ENCODE data around the gene WNK1. TPM values are rescaled to one million over a fixed set of nuclear protein-coding genes. Genes with fewer than 3 reads are reported as not detected.
"Not testable (repeated sequence)": the region's sequence is repeated elsewhere in the genome, so short reads cannot be mapped to it uniquely, and the experiment has no call there.

Gene WNK1
- total RNA-seq, 1 donor from 2014 or later: 112 TPM

GRCh38 chr12:740921-741320 lies 11.5 kb upstream of the WNK1 start:
- no peak for DNase-seq (ENCODE audit: low read depth in 2 of 2)

DNA sequence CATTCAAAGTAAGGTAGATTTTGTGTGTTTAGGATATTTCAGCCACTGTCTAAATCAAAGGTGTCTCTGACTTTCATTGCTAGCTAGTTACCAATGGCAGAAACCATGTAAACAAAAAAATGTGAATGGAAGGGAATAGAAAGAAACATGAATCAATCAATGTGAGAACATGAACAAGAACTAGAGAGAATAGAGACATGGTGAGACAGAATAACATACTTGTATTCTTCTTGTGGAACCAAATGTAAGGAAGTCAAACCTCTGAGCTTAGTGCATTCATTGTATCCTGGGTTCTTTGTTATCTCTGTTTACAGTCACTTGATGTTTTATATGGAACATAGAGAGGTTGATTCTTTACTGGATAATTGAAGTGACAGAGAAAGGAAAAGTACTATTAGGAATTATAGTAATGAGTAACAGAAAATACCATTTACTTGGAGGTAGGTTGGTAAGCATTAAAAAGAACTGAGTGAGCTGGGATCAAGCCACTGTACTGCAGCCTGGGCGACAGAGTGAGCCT lies 2.6 kb upstream of the WNK1 start:
- peak in 1 of 2 donors; percentile 34 for DNase-seq (ENCODE audit: low read depth in 2 of 2)

- peak in 1 of 2 donors; percentile 51 for DNase-seq (ENCODE audit: low read depth in 2 of 2)
Measured at GRCh38 chr12:750366-751191, 1.8 kb upstream of the WNK1 start.

DNA sequence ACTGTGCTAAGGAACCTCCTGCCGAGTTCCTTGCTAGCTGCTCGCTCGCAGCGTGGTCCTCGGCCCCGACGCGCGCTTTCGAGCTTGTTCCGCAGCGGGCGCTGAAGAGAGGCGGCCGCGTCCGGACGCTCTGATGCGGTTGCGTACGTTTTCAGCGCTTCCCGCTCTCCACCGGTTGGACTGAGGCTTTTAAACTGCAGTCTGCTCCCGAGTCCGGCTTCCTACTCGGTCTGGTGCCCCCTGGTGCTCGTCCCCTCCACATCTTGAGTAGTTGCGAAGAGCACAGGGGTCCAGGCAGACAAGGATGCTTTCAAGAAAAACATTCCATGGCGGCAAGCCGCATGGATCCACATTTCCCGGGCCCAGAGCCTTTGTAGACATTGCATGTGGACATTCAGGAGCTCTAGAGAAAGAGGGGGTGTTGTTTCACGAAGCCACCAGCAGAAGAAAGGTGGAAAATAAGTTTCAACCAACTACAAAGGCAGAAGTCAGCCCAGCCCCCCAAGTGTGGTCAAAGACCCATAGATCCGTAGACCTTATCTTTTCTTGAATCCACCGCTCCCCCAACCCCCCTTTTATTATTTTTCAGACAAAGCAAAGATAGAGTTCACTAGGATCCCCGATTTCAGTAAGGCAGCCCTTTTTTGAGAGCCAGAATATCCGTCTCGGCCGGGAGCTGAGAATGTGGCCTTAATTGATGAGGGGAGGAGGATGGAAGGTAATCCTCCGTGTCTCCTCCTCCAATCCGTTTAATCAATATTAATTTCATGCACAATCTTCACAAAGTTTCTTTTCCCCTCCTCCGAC lies 984 bp upstream of the WNK1 start:
- DNase-seq (ENCODE audit: low read depth in 2 of 2): peak; percentile 97 to 99

GRCh38 chr12:752695-753610 lies 574 bp downstream of the WNK1 start:
- DNase-seq (ENCODE audit: low read depth in 2 of 2): peak; percentile 69 to 78

DNA sequence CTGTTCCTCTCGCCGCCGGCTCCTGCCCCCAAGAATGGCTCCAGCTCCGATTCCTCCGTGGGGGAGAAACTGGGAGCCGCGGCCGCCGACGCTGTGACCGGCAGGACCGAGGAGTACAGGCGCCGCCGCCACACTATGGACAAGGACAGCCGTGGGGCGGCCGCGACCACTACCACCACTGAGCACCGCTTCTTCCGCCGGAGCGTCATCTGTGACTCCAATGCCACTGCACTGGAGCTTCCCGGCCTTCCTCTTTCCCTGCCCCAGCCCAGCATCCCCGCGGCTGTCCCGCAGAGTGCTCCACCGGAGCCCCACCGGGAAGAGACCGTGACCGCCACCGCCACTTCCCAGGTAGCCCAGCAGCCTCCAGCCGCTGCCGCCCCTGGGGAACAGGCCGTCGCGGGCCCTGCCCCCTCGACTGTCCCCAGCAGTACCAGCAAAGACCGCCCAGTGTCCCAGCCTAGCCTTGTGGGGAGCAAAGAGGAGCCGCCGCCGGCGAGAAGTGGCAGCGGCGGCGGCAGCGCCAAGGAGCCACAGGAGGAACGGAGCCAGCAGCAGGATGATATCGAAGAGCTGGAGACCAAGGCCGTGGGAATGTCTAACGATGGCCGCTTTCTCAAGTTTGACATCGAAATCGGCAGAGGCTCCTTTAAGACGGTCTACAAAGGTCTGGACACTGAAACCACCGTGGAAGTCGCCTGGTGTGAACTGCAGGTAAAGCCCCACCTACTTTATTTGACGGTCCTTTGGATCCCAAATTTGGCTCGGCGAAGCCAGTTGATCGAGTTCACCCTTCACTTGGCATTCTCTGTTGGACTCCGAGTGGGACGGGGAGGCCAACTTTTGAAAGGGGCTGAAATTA lies 1.5 kb downstream of the WNK1 start:
- DNase-seq (ENCODE audit: low read depth in 2 of 2): peak; percentile 42 to 44

GRCh38 chr12:754473-754820 lies 2.1 kb downstream of the WNK1 start:
- DNase-seq (ENCODE audit: low read depth in 2 of 2): peak; percentile 28 to 49

DNA sequence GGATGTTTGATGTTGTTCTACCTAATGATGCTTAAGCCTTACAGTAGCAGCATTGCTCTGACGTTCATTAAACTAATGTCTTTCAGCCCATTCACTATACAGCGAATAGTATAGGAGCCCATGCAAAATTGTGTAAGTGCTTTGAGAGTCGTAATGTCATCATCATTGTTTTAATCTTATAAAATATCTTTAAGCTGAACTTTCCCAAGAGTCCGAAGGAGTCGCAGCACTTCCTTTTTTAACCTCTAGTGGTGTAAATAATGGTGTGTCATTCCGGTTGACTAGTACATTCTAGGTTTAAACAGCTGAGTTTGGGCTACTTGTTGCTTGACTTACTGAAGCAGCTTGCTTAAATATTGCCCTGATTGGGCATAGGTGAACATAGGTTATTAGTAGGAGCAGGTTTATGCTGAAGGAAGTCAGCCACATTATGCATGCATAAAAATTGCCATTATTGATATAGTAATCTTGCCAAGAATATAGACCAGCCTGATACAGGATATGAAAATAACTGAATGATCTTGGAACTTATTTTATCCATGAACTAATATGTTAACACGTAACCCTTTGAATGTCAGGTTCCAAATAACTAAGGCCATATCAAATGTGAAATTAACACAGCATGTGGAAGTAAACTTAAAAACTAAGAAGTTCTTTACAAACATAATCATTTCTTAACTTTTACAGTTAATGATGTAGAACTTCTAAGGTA lies 2.6 kb downstream of the WNK1 start:
- DNase-seq (ENCODE audit: low read depth in 2 of 2): peak; percentile 44 to 83

GRCh38 chr12:759628-760027 lies 7.2 kb downstream of the WNK1 start:
- DNase-seq (ENCODE audit: low read depth in 2 of 2): no peak

- no peak for DNase-seq (ENCODE audit: low read depth in 2 of 2)
Measured at GRCh38 chr12:761256-761655, 8.9 kb downstream of the WNK1 start.

DNA sequence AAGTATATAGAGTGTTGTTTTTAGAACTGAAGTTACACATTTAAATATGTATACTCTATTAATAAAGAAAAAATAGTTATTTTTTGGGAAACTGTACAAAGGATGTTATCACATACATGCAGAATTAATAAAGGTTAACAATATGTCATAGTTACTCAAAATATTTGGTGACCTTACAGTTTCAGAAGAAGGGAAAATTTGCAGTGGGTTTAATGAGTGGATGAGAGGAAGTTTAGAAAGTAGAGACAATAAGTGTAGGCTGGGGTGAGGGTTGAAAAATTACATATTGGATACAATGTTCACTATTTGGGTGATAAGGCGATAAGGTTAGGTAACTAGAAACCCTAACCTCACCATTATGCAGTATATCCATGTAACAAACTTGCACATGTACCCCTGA lies 13.5 kb downstream of the WNK1 start:
- DNase-seq (ENCODE audit: low read depth in 2 of 2): no peak

- no peak for DNase-seq (ENCODE audit: low read depth in 2 of 2)
Measured at GRCh38 chr12:768434-768833, 16.1 kb downstream of the WNK1 start.

DNA sequence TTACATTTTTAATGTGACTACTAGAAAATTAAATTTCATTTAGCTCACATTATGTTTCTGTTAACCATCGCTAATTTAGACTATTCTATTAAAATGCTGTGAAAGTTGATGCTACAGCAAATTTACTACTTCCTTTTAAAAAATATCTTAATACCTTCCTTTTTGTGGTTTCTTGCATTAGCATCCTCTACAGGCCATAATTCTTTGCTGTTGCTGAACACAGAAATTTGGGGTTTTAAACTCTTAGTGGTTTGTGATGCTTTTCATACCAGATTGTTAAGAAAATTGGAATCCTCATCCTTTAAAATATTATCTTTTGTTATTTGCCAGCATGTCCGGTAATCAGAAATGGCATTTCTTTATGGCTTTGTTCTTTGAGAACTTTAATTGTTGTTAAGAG lies 18.1 kb downstream of the WNK1 start:
- no peak for DNase-seq (ENCODE audit: low read depth in 2 of 2)

DNA sequence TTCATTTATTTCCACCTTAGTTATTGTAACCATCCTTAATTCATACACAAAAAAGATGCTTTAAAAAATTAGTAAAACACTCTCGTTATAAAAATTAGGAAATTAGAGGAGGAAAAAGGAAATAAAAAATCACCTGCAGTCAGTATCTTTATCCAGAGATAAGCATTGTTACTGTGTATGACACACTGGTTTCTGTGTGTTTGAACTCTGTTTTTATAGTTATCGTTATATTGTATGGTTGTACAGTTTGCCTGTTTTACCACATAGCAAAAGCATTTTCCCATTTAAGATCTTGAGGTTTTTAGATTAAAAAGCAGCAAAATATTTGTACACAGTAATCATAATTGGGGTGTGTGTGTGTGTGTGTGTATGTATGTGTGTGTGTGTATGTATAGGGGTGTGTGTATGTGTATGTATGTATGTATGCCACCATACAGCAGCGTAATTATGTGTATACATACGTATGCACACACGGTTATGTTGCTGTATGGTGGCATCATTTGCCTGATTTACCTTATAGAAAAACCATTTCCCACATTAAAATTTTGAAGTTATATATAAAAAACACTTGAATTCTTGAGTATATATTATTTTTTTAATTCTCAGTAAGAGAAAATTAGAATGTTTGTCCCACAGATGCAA lies 19.8 kb downstream of the WNK1 start:
- DNase-seq (ENCODE audit: low read depth in 2 of 2): no peak

- DNase-seq (ENCODE audit: low read depth in 2 of 2): no peak
Measured at GRCh38 chr12:774051-774614, 21.8 kb downstream of the WNK1 start.

DNA sequence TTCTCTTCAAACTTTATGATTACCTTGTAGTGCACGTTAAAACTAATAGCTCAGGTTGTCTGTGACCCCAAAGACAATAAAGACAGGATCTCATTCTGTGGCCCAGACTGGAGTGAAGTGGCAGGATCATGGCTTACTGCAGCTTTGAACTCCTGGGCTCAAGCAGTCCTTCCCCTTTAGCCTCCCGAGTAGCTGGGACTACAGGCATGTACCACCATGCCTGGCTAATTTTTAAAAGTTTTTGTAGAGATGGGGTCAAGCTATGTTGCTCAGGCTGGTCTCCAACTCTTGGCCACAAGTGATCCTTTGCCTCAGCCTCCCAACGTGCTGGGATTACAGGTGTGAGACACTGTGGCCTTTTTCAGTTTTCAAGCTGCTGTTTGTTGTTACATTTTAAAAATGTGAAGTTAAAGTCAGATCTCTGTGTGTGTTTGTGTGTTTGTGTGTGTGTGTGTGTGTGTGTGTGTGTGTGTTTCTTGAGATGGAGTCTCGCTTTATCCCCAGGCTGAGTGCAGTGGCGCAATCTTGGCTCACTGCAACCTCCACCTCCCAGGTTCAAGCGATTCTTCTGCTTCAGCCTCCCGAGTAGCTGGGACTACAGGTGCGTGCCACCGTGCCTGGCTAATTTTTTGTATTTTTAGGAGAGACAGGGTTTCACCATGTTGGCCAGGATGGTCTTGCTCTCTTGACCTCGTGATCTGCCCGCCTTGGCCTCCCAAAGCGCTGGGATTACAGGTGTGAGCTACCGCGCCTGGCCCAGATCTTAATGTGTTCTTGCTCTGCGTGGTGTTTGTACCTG lies 23.8 kb downstream of the WNK1 start:
- not testable (repeated sequence) for DNase-seq (ENCODE audit: low read depth in 2 of 2)

DNA sequence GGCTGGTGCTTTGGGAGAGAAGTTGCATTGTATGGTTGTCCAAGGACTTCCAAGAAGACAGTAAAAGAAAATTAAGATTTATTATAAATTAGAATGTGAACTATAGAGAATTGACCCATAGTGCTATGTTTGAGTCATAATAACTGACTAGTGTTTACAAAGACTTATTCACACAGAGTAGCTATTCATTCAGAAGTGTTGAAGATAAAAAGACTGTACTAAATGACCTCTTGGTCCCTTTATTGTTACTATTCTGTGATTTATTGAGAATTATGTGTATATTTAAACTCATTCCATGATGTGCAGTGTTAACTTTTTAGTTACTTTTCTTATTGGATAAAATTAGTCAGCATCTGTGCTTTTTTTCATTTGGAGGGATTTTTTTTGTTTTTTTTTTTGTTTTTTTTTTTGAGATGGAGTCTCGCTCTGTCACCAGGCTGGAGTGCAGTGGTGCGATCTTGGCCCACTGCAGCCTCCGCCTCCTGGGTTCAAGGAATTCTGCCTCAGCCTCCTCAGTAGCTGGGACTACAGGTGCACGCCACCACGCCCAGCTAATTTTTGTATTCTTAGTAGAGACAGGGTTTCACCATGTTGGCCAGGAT lies 24.5 kb downstream of the WNK1 start:
- DNase-seq (ENCODE audit: low read depth in 2 of 2): not testable (repeated sequence)

GRCh38 chr12:777550-778047 lies 25.2 kb downstream of the WNK1 start:
- no peak for DNase-seq (ENCODE audit: low read depth in 2 of 2)
